IMR-90 (cell line): ENCODE results near the gene TXNDC11. TPM values are rescaled to one million over a fixed set of nuclear protein-coding genes. Genes with fewer than 3 reads are reported as not detected.

ENCODE experiments used
- ATAC-seq: fragments of 200-7000 bp; cut with Tn5 transposase; 2 replicates; pipeline ENCODE4 v1.9.1; 2020; ENCODE audit warnings: low read depth, mild to moderate bottlenecking, moderate library complexity
- BruUV-seq: library from RNA; stranded (reverse); fragments of 400-500 nt; replicated peaks from 2 replicates; lab custom pipeline; 2021; lab: Mats Ljungman, UMichigan
- CTCF ChIA-PET: fragments of 300-600 bp; formaldehyde crosslinking; extraction: SDS; loops from one replicate; lab custom pipeline; 2021; ENCODE audit warnings: antibody characterized with exemption; lab: Yijun Ruan, JAX
- POLR2A ChIA-PET: fragments of 300-600 bp; sonication (Branson Sonifier 250); formaldehyde crosslinking; loops from one replicate; lab custom pipeline; 2022; ENCODE audit warnings: antibody characterized with exemption; ENCODE audit not compliant: unreplicated experiment; lab: Charles Lee
- DNase-seq: peaks from one replicate; pipeline ENCODE4 v3.0.0; 2013
- H2AFZ ChIP-seq: replicated peaks from 2 replicates; pipeline ENCODE3; 2013; ENCODE audit warnings: low read length, mild to moderate bottlenecking; ENCODE audit not compliant: poor library complexity
- H2AK5ac ChIP-seq: 2 replicates; pipeline ENCODE4 v1.6.1; 2013; ENCODE audit warnings: low read depth, low read length, inconsistent platforms
- H2AK9ac ChIP-seq: replicated peaks from 2 replicates; pipeline ENCODE3; 2013; ENCODE audit warnings: mild to moderate bottlenecking, low read depth, low read length, moderate library complexity; ENCODE audit not compliant: poor library complexity
- H2BK120ac ChIP-seq: 2 replicates; pipeline ENCODE4 v1.6.1; 2013; ENCODE audit warnings: low read depth, low read length, inconsistent platforms
- H2BK15ac ChIP-seq: 3 replicates; pipeline ENCODE4 v1.6.1; 2013; ENCODE audit warnings: low read depth, low read length, inconsistent platforms
- H2BK20ac ChIP-seq: 2 replicates; pipeline ENCODE4 v1.6.1; 2013; ENCODE audit warnings: low read depth, mild to moderate bottlenecking, inconsistent platforms, low read length, moderate library complexity
- H2BK5ac ChIP-seq: 2 replicates; pipeline ENCODE4 v1.6.1; 2013; ENCODE audit warnings: mild to moderate bottlenecking, low read depth, low read length, inconsistent platforms; ENCODE audit not compliant: poor library complexity, severe bottlenecking
- H3K14ac ChIP-seq: replicated peaks from 2 replicates; pipeline ENCODE4 v1.6.1; 2013; ENCODE audit warnings: low read depth, low read length, inconsistent platforms
- H3K18ac ChIP-seq: 2 replicates; pipeline ENCODE4 v1.6.1; 2013; ENCODE audit warnings: low read depth, low read length, control low read depth
- H3K23ac ChIP-seq: 2 replicates; pipeline ENCODE4 v1.6.1; 2013; ENCODE audit warnings: low read depth, low read length, inconsistent platforms
- H3K27ac ChIP-seq: 2 replicates; pipeline ENCODE4 v1.5.1; 2013; ENCODE audit warnings: mild to moderate bottlenecking, control low read depth, low read length; ENCODE audit not compliant: insufficient read depth
- H3K27me3 ChIP-seq: 2 replicates; pipeline ENCODE4 v1.6.1; 2013; ENCODE audit warnings: low read length; ENCODE audit not compliant: control insufficient read depth, insufficient read depth
- H3K36me3 ChIP-seq: 2 replicates; pipeline ENCODE4 v1.6.1; 2013; ENCODE audit warnings: low read length, mixed read lengths; ENCODE audit not compliant: control insufficient read depth, insufficient read depth
- H3K4ac ChIP-seq: 2 replicates; pipeline ENCODE4 v1.6.1; 2013; ENCODE audit warnings: low read depth, low read length, inconsistent platforms
- H3K4me1 ChIP-seq: 2 replicates; pipeline ENCODE4 v1.6.1; 2013; ENCODE audit warnings: low read length, mixed read lengths; ENCODE audit not compliant: control insufficient read depth, insufficient read depth
- H3K4me2 ChIP-seq: 2 replicates; pipeline ENCODE4 v1.6.1; 2013; ENCODE audit warnings: low read depth, mild to moderate bottlenecking, control low read depth, low read length, moderate library complexity
- H3K4me3 ChIP-seq: 2 replicates; pipeline ENCODE4 v1.5.1; 2013; ENCODE audit warnings: low read depth, mild to moderate bottlenecking, control low read depth, low read length, moderate library complexity; ENCODE audit not compliant: insufficient read depth
- H3K56ac ChIP-seq: 2 replicates; pipeline ENCODE4 v1.6.1; 2013; ENCODE audit warnings: low read length, inconsistent platforms; ENCODE audit not compliant: insufficient read depth; ENCODE audit errors: extremely low read depth
- H3K79me1 ChIP-seq, 2 experiments: 2 replicates each; pipeline ENCODE4 v1.6.1; 2013; ENCODE audit warnings: low read length in 2 of 2, inconsistent platforms in 1 of 2, low read depth in 1 of 2
- H3K9ac ChIP-seq: 2 replicates; pipeline ENCODE4 v1.6.1; 2013; ENCODE audit warnings: low read depth, low read length, control low read depth
- H3K9me1 ChIP-seq: 2 replicates; pipeline ENCODE4 v1.6.1; 2013; ENCODE audit warnings: low read length, inconsistent platforms; ENCODE audit not compliant: insufficient read depth
- H3K9me3 ChIP-seq: 2 replicates; pipeline ENCODE4 v1.6.1; 2013; ENCODE audit warnings: low read length; ENCODE audit not compliant: control insufficient read depth, insufficient read depth
- H4K20me1 ChIP-seq: 2 replicates; pipeline ENCODE4 v1.6.1; 2013; ENCODE audit warnings: low read length, inconsistent platforms; ENCODE audit not compliant: insufficient read depth
- H4K5ac ChIP-seq: 2 replicates; pipeline ENCODE4 v1.6.1; 2013; ENCODE audit warnings: mild to moderate bottlenecking, low read depth, low read length, control low read depth
- H4K8ac ChIP-seq, 2 experiments: 2 replicates each; pipeline ENCODE4 v1.6.1; 2013; ENCODE audit warnings: low read depth in 2 of 2, low read length in 2 of 2, control low read depth in 1 of 2, inconsistent platforms in 1 of 2
- H4K91ac ChIP-seq: 2 replicates; pipeline ENCODE4 v1.6.1; 2013; ENCODE audit warnings: low read depth, low read length, inconsistent platforms; ENCODE audit not compliant: insufficient read depth
- BHLHE40 ChIP-seq: fragments of 150-350 bp; IDR thresholded peaks from 2 replicates; pipeline ENCODE4 v1.6.1; 2016; ENCODE audit warnings: mild to moderate bottlenecking, low read depth, low read length
- CEBPB ChIP-seq: IDR thresholded peaks from 2 replicates; pipeline ENCODE4 v1.6.1; 2012; ENCODE audit warnings: low read depth, low read length, improper control_type of control experiment
- CHD1 ChIP-seq: IDR thresholded peaks from 2 replicates; pipeline ENCODE4 v1.6.1; 2012; ENCODE audit warnings: low read depth, low read length, improper control_type of control experiment
- CTCF ChIP-seq: conservative IDR thresholded peaks from 2 replicates; pipeline ENCODE4 v1.5.1; 2012; ENCODE audit warnings: mild to moderate bottlenecking, low read depth, low read length, improper control_type of control experiment
- MAFK ChIP-seq: IDR thresholded peaks from 2 replicates; pipeline ENCODE4 v1.6.1; 2012; ENCODE audit warnings: low read depth, low read length, improper control_type of control experiment
- MAZ ChIP-seq: IDR thresholded peaks from 2 replicates; pipeline ENCODE4 v1.6.1; 2012; ENCODE audit warnings: low read depth, mild to moderate bottlenecking, low read length, improper control_type of control experiment, moderate library complexity, borderline replicate concordance
- MXI1 ChIP-seq: IDR thresholded peaks from 2 replicates; pipeline ENCODE4 v1.6.1; 2012; ENCODE audit warnings: low read depth, mild to moderate bottlenecking, low read length, moderate library complexity, borderline replicate concordance
- NFE2L2 ChIP-seq: fragments of 150-350 bp; IDR thresholded peaks from 2 replicates; pipeline ENCODE4 v1.6.1; 2016; ENCODE audit warnings: low read depth, mild to moderate bottlenecking, low read length
- POLR2A ChIP-seq: IDR thresholded peaks from 2 replicates; pipeline ENCODE4 v1.6.1; 2012; ENCODE audit warnings: mild to moderate bottlenecking, low read depth, low read length
- RAD21 ChIP-seq: IDR thresholded peaks from 2 replicates; pipeline ENCODE4 v1.6.1; 2012; ENCODE audit warnings: low read length, improper control_type of control experiment
- RCOR1 ChIP-seq: IDR thresholded peaks from 2 replicates; pipeline ENCODE4 v1.6.1; 2012; ENCODE audit warnings: mild to moderate bottlenecking, low read length, improper control_type of control experiment; ENCODE audit not compliant: insufficient replicate concordance
- RFX5 ChIP-seq: IDR thresholded peaks from 2 replicates; pipeline ENCODE4 v1.8.0; 2012; ENCODE audit warnings: low read depth, mild to moderate bottlenecking, low read length, moderate library complexity
- SMC3 ChIP-seq: fragments of 150-350 bp; IDR thresholded peaks from 2 replicates; pipeline ENCODE4 v1.6.1; 2016; ENCODE audit warnings: low read depth, mild to moderate bottlenecking, antibody characterized with exemption, low read length, moderate library complexity
- WGBS, 2 experiments: methylation state at CpG; one replicate each; pipeline versions ENCODE4 v1.1.5 to v1.1.7; 2013; ENCODE audit warnings: missing lambda C conversion rate in 2 of 2; ENCODE audit not compliant: insufficient read length in 1 of 2; ENCODE audit errors: extremely low coverage in 2 of 2; 5-methylcytosine and 5-hydroxymethylcytosine counted together
- dilution Hi-C: fragments of 300-500 bp; cut with HindIII; formaldehyde crosslinking; loops from one replicate; pipeline ENCODE4 v1.14.3; 2018; ENCODE audit warnings: low sequenced_read_pairs; ENCODE audit not compliant: unreplicated experiment
- in situ Hi-C: fragments of 300-500 bp; cut with MboI; formaldehyde crosslinking; loops from 3 replicates; pipeline ENCODE4 v1.14.3; 2019; ENCODE audit warnings: low sequenced_read_pairs, inconsistent platforms, mixed read lengths
- intact Hi-C: fragments of 100-400 bp; cut with micrococcal nuclease; formaldehyde crosslinking; loops from 2 replicates; pipeline ENCODE4 v1.10.0; 2022
- polyA plus RNA-seq, 3 experiments: library from polyadenylated mRNA; depleted of rRNA; stranded (reverse); fragments of >200 nt; gene quantifications; 2 replicates each; pipeline ENCODE4 v1.2.3, GENCODE V29; 2012; ENCODE audit warnings: low replicate concordance in 1 of 3
- total RNA-seq: library from RNA; depleted of rRNA; stranded (reverse); fragments of >200 nt; gene quantifications from 2 replicates; pipeline ENCODE4 v1.2.3, GENCODE V29; 2012
- TF ChIP-seq, protein P1 (sequence below): fragments of 150-350 bp; IDR thresholded peaks from 2 replicates; pipeline ENCODE4 v1.6.1; 2016; ENCODE audit warnings: low read depth, mild to moderate bottlenecking, low read length, moderate library complexity, borderline replicate concordance
- TF ChIP-seq, protein P2 (sequence below): fragments of 150-350 bp; IDR thresholded peaks from 2 replicates; pipeline ENCODE4 v1.6.1; 2017; ENCODE audit warnings: mild to moderate bottlenecking, antibody characterized with exemption, low read length, low read depth

TXNDC11 gene
- total and polyA plus RNA-seq, 2 of the 4 experiments (the other 2 are of a cell fraction): 25.3 to 42.9 TPM

DNA sequence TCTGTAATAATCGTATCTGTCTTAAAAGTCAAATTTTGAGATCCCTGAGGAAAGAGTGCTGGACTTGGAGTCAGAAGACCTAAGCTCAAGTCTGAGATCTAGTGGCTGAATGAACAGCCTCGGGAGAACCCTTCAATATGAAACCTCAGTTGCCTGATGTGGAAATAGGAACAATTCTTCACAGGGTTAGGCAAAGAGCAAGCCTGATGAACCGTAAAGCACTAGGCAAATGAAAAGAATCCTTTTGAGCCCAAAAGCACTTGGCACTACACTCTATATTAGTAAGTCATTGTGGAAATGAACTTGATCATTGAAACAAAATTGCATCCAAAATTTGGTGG, 20.2 kb downstream of the TXNDC11 start:
- ChIA-PET POLR2A (no interaction called here), CTCF (interaction anchor here (0.8 kb wide), 1 partner anchor 47 kb away, joined by 4 read pairs; no protein-coding TSS in a partner anchor)
- H3K14ac ChIP-seq: no peak overlapping the region
- H3K18ac ChIP-seq: no peak overlapping the region
- TF ChIP-seq, protein P1, sequence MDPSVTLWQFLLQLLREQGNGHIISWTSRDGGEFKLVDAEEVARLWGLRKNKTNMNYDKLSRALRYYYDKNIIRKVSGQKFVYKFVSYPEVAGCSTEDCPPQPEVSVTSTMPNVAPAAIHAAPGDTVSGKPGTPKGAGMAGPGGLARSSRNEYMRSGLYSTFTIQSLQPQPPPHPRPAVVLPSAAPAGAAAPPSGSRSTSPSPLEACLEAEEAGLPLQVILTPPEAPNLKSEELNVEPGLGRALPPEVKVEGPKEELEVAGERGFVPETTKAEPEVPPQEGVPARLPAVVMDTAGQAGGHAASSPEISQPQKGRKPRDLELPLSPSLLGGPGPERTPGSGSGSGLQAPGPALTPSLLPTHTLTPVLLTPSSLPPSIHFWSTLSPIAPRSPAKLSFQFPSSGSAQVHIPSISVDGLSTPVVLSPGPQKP: no peak
- TF ChIP-seq RAD21: no peak
- no peak for TF ChIP-seq CTCF
- TF ChIP-seq RFX5: no peak
- no peak for TF ChIP-seq BHLHE40
- no peak for TF ChIP-seq MXI1
- TF ChIP-seq MAZ: no peak
- no peak for TF ChIP-seq POLR2A
- TF ChIP-seq SMC3: no peak
- TF ChIP-seq RCOR1: no peak
- TF ChIP-seq, protein P2, sequence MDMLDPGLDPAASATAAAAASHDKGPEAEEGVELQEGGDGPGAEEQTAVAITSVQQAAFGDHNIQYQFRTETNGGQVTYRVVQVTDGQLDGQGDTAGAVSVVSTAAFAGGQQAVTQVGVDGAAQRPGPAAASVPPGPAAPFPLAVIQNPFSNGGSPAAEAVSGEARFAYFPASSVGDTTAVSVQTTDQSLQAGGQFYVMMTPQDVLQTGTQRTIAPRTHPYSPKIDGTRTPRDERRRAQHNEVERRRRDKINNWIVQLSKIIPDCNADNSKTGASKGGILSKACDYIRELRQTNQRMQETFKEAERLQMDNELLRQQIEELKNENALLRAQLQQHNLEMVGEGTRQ: no peak
- TF ChIP-seq MAFK: no peak
- TF ChIP-seq CHD1: no peak
- TF ChIP-seq NFE2L2: no peak
- TF ChIP-seq CEBPB: no peak
- peaks cover 25% of the 10 kb centered on the region for H3K36me3 ChIP-seq
- no peak overlapping the region for H2BK120ac ChIP-seq
- H3K9me3 ChIP-seq: no peaks in the 10 kb centered on the region
- dilution Hi-C loops: no loop called here
- H2BK5ac ChIP-seq: no peak overlapping the region
- intact Hi-C loops: no loop called here
- ATAC-seq: no peak
- H2AFZ ChIP-seq: no peak overlapping the region
- no peak overlapping the region for H2BK15ac ChIP-seq
- DNase-seq: no peak
- H2AK5ac ChIP-seq: no peak overlapping the region
- no peak overlapping the region for H3K56ac ChIP-seq
- H3K4me1 ChIP-seq: peaks cover 7% of the 10 kb centered on the region
- H3K4ac ChIP-seq: no peak overlapping the region
- H2AK9ac ChIP-seq: no peak overlapping the region
- H4K20me1 ChIP-seq: peaks cover 10% of the 10 kb centered on the region; the same call in 1 of the 2 replicates
- no peak overlapping the region for H4K91ac ChIP-seq
- H3K4me3 ChIP-seq: no peak overlapping the region
- H4K8ac ChIP-seq: no peak overlapping the region
- WGBS, 2 experiments: no CpG with 5 or more reads among the region's 3 CpGs
- H3K27me3 ChIP-seq: no peaks in the 10 kb centered on the region
- in situ Hi-C loops: no loop called here
- no TSS peak for BruUV-seq
- peaks cover 24 to 29% of the 10 kb centered on the region in 2 experiments for H3K79me1 ChIP-seq
- no peak overlapping the region for H3K4me2 ChIP-seq
- no peak overlapping the region for H3K9ac ChIP-seq
- peaks cover 4% of the 10 kb centered on the region; the same call in 1 of the 2 replicates for H3K9me1 ChIP-seq
- no peak overlapping the region for H2BK20ac ChIP-seq
- no peak overlapping the region for H3K23ac ChIP-seq
- no peak overlapping the region for H3K27ac ChIP-seq
- no peak overlapping the region for H4K5ac ChIP-seq
